CD4-positive, alpha-beta T cell treated with Interleukin-10 for 1 hour (primary cell): Measurements from ENCODE around the gene SSTR3.
"Not testable (repeated sequence)": the region's sequence is repeated elsewhere in the genome, so short reads cannot be mapped to it uniquely, and the experiment has no call there.

Experiments used
- DNase-seq: peaks from one replicate; pipeline ENCODE4 v3.0.0-alpha.2; 2020

The SSTR3 gene

DNA sequence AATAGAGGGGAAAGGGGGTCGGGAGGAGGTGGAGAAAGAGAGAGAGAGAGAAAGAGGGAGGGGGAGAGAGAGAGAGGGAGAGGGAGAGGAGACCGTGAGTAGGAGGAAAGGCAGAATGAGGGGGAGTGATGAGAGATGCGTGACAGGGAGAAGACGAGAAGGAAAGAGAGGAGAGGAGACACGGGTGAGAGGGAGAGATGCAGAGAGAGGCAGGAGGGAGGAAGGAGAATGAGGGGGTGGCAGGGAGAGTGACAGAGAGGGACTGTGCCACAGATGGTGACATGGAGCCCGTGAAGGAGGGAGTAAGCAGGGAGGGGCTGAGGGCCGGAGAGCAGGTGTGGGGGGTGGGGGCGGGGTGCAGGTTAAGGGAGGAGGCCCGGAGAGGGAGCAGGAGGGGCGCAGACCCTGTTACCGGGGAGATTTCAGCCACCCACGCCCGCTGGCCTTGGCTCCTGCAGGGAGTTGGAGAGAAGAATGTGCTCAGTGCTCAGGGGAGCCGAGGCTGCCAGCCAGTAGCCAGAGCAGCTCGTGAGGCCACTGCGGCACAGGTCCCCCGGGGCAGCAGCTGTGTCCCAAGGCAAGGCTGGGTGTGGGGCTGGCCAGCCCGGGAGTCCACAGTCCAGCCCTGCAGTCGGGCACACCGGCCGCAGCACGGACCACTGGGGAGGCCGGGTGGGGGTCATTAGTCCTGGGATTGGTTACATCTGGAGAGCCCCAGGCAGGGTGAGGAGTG is at the start of gene SSTR3:
TSS of gene SSTR3 (minus strand) at position 304 of the 733 bp plus-strand sequence. CDS start 4,674 bp downstream, outside the sequence.
- no peak for DNase-seq

GRCh38 chr22:37260901-37261336 is 48.6 kb upstream of the SSTR3 start:
- DNase-seq, result peak; percentile 76

GRCh38 chr22:37260155-37260795 is 48.0 kb upstream of the SSTR3 start:
- no peak for DNase-seq

GRCh38 chr22:37259540-37260029 is 47.3 kb upstream of the SSTR3 start:
- DNase-seq, result no peak

GRCh38 chr22:37258753-37259401 is 46.6 kb upstream of the SSTR3 start:
- no peak for DNase-seq

GRCh38 chr22:37258005-37258752 is 45.9 kb upstream of the SSTR3 start:
- no peak for DNase-seq

GRCh38 chr22:37256075-37256726 is 43.9 kb upstream of the SSTR3 start:
- no peak for DNase-seq

- DNase-seq, result no peak
These were observed 43.3 kb upstream of the SSTR3 start for GRCh38 chr22:37255558-37256006.

- no peak for DNase-seq
These were observed 42.6 kb upstream of the SSTR3 start for GRCh38 chr22:37254867-37255233.

GRCh38 chr22:37254209-37254866 is 42.1 kb upstream of the SSTR3 start:
- no peak for DNase-seq

GRCh38 chr22:37253126-37253660 is 40.9 kb upstream of the SSTR3 start:
- no peak for DNase-seq

GRCh38 chr22:37251836-37252235 is 39.6 kb upstream of the SSTR3 start:
- DNase-seq, result not testable (repeated sequence)

DNA sequence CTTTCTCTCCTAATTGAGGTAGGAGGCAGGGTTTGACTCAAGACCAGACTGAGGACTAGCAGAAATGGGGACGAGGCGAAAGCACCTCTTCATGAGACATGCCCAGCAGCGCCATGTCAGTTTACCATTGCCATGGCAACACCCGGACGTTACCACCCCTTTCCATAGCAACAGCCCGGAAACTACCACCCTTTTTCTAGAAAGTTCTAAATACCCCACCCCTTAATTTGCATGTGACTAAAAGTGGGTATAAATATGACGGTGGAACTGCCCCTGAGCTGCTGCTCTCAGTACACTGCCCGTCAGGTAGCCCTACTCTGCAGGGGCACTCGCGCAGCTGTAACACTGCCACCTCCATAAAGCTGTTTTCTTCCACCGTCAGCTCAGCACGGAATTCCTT is 37.7 kb upstream of the SSTR3 start:
- DNase-seq, result no peak

- DNase-seq, result no peak
These were observed 36.0 kb upstream of the SSTR3 start for GRCh38 chr22:37248251-37248650.

DNA sequence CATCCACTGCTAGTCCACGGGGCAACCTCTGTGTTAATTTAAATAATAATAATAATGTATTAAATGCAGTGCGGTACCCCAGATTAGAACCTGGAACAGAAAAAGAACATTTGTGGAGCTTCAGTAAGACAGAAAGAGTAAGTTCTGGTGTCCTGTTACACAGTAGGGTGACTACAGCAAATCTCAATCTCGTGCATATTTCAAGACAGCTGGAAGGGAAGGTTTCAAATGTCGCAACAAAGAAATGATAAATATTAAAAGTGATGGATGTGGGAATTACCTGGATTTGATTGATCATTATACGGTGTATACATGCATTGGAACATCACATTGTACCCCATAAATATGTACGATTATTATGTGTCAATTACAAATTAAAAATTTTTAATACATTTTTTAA is 33.5 kb upstream of the SSTR3 start:
- no peak for DNase-seq

GRCh38 chr22:37244922-37245722 is 32.8 kb upstream of the SSTR3 start:
- DNase-seq, result no peak

- peak; percentile 90 for DNase-seq
These were observed 32.0 kb upstream of the SSTR3 start, which contains the start of gene RAC2 for GRCh38 chr22:37244114-37244921. RAC2 (minus strand) TSS chr22:37244269; CDS start chr22:37244148, 121 bp downstream.

DNA sequence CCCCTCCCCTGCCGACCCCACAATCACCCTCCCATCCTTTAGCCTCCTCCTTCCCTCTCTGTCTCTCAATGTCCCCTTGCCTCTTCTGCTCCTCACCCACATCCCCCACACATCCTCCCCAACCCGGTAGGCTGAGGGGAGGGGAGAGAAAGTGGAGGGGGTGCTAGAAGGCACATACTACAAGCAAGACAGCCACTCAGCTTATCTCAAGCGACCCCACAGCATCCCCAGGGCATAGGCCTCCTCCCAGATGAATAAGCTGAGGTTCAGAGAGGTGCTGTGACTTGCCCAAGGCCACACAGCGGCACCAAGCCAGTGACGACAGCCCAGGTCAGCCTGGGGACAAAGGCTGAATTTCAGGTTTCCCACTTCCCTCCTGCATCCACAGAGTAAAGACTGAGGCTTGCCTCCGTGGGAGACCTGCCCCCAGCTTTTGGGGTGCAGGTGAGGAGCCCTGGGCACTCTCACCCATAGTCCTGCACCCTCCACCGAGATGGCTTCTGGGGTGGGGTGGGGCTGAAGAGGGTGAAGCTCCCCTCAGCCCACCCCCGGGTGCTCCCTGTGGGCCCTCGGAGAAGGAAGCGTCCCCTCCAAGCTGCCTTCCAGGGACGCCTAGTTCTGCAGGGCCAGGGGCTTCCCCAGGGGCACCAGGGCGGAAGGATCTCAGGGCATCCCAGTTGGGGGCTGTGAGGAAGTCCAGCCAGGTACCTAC is 31.3 kb upstream of the SSTR3 start:
- no peak for DNase-seq

GRCh38 chr22:37242395-37242918 is 30.2 kb upstream of the SSTR3 start:
- peak; percentile 93 for DNase-seq
